Measurements from ENCODE around the gene ABCD3.

- no peak for TF ChIP-seq CTCF (IDR thresholded peaks at IDR 0.05; ENCODE audit: poor library complexity, severe bottlenecking)
- TF ChIP-seq EZH2 (IDR thresholded peaks at IDR 0.05; ENCODE audit: borderline replicate concordance, insufficient read depth, low read length, poor library complexity, severe bottlenecking) = no peak
- no peak for TF ChIP-seq EP300 (conservative IDR thresholded peaks at IDR 0.05; ENCODE audit: poor library complexity, severe bottlenecking)
- no peak for TF ChIP-seq SMC3 (conservative IDR thresholded peaks at IDR 0.05; ENCODE audit: poor library complexity)
These were observed 111.2 kb downstream of the ABCD3 start for GRCh38 chr1:94529416-94529815.
